NCI-H1417 treated with DMSO at 0.1 percent for 48 hours (cell line): Measurements from ENCODE around the gene TERT.

Experiments
- DNase-seq: peaks from one replicate; lab custom pipeline; 2025; lab: John Stamatoyannopoulos, UW

TERT gene

DNA sequence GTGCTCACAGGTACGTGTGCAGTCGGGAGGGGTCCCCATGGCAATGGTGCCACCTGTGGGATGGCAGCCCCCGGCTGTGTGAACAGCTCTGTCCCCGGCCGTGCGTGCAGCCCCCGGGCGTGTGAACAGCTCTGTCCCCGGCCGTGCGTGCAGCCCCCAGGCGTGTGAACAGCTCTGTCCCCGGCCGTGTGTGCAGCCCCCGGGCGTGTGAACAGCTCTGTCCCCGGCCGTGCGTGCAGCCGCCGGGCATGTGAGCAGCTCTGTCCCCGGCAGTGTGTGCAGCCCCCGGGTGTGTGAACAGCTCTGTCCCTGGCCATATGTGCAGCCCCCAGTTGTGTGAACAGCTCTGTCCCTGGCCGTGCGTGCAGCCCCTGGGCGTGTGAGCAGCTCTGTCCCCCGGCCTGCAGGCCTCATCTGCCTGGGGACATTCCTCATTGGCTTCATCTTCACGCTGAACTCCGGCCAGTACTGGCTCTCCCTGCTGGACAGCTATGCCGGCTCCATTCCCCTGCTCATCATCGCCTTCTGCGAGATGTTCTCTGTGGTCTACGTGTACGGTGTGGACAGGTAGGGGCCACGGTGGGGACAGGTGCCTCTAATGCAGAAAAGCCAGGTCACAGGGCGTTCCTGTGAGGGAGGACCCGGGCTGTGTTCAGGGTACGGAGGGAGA, 75.6 kb downstream of the TERT start:
- no peak for DNase-seq

DNA sequence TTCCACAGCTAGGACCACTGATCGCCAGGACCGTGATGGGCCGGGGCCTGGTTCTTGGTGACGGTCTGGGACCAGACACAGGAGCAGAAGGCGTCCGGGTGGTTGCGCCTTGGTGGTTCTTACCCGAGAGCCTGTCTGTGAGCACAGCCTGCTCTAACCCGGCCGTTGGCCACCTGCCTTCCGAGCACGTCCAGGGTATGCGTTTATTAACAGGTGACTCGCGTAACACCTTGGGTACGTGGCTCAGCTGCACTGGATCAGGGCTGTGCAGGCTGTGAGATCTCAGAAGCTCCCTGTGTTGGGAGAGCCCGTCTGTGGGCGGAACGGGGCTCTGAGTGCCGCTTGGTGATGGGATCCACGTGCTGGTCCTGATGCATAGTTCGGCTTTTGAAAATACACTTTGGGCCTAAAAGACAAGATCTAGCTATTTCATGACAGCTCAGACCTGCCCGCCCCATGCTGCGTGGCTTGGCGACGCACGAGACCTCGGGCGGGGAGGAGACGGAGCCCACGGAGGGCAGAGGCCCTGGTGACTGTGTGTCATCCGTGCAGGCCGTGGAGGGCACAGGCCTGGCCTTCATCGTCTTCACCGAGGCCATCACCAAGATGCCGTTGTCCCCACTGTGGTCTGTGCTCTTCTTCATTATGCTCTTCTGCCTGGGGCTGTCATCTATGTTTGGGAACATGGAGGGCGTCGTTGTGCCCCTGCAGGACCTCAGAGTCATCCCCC, 76.4 kb downstream of the TERT start:
- DNase-seq, result no peak

DNA sequence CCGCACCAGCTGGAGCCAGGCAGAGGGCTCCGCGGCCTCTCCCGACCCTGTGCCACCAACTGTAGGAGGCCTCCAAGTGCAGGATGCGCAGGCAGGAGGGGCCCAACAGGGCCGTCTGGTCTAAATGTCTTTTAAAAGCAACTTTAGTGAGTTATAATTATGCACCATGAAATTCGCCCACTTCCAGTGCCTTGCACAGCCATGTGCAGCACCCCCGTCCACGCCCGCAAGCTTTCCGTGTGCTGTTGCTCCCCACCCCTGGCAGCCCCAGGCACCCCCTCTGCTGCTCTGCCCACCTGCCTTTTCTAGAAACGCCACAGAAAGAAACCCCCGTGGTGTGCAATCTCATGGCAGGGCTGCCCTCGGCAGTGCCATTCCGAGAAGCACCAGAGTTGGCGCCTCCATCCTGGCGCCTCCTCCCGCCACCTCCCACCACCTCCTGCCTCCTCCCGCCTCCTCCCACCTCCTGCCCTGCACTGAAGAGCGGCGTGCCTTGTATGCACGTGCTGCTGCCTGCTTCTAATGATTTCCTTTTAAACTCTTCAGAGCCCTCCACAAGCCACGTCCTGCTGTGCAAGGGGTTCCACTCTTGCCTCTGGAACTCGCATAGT, 77.2 kb downstream of the TERT start:
- no peak for DNase-seq

DNA sequence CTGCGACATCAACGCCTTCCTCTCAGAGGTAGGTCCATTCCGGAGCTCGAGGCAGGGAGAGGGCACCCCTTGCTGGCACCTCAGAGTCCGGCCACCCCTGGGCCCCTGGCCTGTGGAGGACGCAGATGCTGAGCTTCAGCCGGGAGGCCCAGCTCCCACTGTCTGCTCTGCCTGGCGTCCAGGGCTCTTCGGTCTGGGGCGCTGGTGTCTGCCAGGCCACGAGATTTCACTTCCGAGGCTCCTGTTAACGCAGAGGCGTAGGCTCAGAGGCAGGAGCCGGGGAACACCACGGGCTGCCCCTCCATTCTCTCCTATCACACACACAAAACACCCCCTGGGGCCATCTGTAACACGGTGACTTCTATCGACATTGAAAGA, 78.0 kb downstream of the TERT start:
- DNase-seq, result no peak

DNA sequence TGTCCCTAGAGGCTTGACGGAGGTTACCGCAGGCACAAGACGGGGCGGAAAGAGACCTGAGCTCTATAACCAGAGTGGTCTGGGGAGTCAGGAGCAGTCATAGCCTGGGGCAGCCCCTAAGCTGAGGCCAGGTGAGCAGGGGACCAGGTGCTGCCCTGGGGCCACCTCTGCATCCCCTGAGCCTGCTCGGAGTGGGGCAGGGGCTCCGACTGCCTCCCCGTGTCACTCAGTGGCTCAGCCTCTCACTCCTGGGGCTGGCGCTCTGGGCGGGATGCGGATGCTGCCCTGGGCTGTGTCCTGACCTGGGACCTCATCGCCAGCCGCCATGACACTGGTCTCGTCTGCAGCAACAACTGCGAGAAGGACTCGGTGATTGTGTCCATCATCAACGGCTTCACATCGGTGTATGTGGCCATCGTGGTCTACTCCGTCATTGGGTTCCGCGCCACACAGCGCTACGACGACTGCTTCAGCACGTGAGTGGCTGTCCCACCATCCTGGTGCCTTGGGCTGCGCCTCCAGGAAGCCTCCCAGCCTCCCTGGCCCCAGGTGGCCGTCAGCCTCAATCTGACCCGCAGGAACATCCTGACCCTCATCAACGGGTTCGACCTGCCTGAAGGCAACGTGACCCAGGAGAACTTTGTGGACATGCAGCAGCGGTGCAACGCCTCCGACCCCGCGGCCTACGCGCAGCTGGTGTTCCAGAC, 78.5 kb downstream of the TERT start:
- no peak for DNase-seq

DNA sequence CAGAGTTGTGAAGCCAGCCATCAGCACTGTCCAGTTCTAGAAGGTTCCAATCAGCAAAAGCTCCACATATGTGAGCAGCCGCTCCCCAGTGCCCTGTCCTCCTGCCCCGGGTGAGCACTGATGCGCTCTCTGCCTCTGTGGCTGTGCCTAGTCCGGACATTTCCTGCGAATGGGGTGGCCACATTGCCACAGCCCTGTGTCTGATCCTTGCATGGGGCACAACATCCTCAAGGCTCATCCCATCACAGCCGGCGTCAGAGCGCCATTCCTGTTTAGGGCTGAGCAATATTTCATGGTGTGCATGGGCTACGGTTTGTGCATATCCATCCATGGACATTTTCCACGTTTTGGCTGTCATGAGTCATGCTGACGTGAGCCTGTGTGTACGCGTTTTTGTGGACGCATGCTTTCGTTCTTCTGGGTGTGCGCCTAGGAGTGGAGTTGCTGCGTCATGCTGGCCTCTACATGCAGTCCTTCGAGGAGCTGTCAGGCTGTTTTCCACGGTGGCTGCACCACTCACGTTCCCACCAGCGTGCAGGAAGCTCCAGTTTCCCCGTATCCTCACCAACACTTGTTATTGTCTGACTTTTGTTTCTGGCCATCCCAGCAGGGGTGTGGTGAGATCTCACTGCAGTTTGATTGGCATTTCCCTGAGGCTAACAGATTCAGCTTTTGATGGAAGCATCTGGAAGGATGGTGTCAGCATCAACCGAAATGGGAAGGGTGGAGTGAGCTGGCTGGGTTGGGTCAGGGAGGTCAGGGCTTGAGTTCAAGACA, 79.4 kb downstream of the TERT start:
- no peak for DNase-seq

DNA sequence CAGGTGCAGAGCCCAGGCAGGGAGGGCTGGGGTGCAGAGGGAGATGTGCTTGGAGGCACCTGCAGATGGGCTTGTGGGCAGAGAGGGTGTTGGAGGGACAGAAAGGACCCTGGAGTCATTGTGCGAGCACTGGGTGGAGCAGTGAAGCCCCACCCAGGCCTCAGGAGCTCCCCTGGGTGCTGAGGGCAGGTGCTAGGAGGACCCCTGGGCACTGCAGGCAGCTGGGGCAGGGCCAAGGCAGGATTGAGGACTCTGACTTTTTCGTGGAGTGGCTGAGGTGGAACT, 80.0 kb downstream of the TERT start:
- no peak for DNase-seq

DNA sequence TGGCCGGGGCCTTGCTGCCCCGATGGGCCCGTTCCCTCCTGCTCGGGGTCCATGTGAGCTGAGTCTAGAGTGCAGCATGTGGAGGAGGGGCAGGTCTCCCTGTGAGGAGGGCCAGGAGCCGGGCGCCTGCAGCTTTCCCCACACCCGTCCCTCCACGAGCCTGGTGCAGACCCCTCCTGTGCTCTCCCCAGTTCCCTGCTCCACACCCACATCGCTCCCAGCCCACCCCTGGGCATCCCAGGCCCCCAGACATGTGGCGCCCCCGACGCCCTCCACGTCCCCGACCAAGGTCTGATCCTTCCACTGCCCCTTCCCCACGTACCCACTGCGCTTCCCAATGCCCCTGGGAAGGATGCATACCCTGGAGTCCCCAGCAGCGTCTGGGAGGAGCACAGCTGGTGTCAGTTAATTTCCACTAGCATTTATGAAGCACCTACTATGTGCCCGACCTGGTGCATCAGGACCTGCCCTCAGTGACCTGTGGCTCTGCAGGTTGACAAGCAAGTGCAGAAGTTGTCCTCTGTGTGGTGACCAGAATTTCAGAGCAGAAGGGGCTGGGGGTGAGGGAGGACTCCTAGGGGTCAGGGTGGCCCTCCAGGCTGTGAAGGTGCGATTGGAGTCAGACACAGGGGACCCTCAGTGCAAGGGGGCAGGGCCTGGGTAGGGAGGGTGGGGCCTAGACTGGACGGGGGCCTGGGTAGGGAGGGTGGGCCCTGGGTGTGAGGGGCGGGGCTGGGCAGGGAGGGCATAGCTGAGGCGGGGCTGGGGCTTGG, 80.5 kb downstream of the TERT start:
- no peak for DNase-seq

DNA sequence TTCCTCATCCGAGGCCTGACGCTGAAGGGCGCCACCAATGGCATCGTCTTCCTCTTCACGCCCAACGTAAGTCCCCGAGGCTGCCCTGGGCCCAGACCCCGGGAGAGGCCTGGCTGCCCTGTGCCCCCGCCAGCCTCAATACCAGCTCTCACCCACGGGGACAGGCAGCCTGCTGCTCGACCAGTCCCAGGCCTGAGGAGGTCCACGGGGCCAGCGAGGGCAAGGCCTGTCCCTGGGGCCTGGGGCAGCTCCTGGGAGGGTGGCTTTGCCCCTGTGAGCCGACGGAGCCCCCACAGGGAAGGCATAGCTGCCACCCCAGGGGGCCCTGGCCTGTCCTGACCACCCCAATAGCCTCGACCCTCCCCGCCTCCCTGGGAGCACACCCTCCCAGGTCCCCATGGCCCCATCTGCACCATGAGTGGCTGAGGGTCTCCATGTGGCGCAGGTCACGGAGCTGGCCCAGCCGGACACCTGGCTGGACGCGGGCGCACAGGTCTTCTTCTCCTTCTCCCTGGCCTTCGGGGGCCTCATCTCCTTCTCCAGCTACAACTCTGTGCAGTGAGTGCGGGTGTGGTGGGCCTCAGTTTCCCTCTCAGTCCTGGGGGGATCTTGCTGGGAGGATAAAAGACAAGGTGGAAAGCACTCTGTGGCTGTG, 81.2 kb downstream of the TERT start:
- no peak for DNase-seq

DNA sequence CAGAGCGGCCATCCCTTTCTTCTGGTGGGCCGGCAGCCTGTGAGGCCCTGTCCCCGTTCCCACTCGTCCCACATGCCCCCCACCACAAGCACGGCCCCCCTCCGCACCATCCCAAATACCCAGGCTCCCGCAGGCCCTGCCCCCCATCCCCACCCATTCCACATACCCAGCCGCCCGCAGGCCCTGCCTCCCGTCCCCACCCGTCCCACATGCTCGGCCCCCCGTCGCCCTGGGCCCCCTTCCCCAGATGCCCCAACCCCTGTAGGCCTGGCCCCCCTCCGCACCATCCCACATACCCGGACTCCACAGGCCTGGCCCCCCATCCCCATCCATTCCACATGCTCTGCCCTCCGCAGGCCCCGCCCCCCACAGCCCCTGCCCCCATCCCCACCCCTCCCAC, 82.0 kb downstream of the TERT start:
- DNase-seq, result no peak

DNA sequence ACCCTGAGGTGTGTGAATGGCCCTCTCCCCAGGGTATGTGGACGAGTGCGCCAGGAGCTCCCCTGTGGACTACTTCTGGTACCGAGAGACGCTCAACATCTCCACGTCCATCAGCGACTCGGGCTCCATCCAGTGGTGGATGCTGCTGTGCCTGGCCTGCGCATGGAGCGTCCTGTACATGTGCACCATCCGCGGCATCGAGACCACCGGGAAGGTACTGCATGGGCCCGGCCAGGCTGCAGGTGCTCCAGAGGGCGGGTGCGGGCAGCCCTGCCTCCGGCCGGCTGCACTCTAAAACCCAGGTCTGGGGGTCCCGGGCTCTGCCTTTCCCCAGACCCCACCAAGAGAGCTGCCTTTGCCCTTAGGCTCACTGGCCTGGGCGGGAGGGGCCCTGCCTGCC, 82.6 kb downstream of the TERT start:
- DNase-seq, result no peak

DNA sequence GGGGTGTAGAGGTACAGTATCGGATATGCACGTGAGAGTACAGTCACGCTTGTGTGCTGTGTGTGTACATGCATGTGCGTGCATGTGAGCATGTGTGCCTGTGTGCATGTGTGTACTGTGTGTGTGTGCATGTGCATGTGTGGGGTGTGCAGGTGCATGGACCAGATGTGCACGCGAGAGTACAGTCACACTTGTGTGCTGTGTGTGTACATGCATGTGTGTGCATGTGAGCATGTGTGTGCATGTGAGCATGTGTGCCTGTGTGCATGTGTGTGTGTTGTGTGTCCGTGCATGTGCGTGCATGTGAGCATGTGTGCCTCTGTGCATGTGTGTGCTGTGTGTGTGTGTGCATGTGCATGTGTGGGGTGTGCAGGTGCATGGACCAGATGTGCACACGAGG, 83.2 kb downstream of the TERT start:
- DNase-seq, result no peak

DNA sequence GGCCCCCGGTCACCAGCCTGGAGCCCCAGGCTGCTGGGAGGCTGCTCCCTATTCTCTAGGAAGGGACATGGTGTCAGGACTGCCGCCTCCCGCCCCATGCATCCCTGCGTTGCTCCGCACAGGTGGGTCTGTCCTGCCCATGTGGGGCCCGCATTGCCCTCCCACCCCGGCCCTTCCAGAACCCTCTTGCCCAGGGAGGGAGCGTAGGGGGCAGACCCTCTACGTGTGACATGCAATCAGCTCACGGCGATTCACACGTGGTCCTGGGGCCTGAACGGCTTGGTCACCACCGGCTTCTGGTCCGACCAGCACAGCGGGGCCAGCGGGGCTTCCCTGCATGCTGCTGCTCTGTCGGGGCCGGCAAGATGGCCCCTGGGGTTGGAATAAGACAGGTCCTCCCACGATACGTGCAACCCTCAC, 84.0 kb downstream of the TERT start:
- DNase-seq, result no peak

DNA sequence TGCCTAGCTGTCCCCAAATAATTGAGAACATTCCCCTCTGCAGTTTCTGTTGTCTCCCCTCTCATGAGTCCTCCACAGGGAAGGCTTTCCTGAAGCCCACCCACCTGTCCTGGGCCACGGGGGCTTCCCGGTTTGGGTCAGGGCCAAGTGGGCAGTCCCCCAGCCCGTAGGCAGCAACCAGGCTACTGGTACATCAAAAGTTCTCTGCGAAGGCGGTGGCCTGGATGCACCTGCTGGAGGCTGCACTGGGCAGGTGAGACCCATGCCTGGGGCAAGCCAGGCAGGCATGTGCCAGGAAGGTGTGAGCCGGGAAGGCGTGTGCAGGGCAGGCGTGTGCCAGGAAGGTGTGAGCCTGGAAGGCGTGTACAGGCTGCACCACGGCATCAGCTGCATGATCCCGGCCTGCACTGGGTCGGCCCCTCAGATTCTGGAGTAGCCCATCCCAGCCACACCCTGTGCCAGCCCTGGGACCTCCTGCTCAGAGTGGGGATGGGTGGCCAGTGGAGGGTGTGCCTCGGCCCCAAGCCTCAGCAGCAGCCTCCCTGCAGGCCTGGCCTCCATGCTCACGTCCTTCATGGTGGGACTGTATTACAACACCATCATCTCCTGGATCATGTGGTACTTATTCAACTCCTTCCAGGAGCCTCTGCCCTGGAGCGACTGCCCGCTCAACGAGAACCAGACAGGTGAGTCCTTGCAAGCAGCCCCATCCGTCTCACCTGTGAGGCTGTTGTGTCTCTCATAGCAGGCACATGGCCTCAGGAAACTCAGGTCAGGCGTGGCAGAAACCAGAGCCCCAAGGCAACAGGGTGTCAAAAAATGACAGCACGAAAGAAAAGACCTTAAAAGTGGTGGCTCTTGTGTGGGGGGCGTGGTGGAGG, 84.7 kb downstream of the TERT start:
- DNase-seq, result no peak

DNA sequence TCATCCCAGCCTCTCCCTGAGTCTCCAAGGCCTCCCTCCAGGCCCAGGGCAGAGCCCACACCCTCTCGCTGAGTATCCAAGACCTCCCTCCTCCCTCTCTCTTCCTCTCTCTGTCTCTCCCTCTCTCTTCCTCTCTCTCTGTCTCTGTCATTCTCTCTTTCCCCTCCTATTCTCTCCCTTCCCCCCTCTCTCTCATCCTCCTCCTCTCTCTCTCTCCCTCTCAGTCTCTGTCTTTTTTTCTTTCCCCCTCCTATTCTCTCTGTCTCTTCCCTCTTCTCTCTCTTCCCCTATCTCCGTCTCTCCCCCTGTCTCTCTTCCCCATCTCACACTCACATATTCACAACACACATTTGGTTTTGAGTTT, 85.4 kb downstream of the TERT start:
- no peak for DNase-seq

DNA sequence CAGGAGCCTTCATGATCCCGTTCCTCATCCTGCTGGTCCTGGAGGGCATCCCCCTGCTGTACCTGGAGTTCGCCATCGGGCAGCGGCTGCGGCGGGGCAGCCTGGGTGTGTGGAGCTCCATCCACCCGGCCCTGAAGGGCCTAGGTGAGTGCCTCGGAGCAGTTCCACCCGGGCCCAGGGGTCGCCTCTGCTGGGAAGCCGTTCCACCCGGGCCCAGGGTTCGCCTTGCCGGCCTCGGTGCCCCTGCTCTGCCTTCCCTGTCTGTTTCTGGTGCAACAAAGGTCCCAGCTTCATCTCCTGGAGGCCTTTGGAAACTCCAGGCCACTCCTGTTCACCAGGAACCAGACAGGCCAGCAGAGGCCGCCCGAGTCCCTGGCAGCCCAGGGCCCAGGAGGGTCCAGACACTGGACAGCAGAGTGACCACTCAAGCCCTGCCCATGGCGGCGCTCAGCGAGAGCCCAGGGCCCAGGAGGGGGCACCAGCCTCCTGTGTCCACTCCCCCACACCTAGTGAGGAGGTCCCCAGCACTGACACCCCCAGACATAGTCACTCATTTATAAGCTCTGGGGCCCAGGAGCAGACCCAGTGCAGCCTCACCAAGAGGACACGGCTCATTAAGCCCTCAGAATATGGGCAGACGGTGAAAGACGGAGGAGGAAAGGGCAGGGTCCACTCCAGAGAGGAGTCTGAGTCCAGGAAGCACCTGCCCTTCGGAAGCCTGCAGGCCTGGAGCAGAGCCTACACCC, 86.0 kb downstream of the TERT start:
- DNase-seq, result no peak

DNA sequence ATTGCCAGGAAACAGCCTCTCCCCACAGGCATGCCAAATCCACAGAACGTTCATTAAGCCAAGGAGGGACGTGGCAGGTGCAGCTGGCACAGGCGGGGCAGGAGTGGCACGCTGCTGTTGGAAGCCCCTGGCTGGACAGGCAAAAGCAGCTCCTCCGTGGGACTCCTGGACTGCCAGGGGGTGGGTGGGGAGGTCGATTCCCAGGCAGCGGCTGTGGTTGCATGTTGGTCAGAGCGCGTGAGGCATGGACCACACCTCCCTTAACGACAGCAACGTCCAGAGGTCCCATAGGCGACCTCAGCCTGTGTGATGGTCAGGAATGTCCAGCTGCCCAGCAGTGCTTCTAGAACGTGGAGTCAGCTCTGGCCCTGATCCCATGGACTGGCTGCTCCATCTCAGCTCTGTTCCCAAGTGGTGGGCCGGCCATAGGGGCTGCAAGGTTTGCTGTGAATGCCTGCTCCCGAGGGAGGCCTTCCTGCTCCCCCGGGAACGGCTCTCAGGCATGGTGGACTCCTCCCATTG, 86.6 kb downstream of the TERT start:
- no peak for DNase-seq

DNA sequence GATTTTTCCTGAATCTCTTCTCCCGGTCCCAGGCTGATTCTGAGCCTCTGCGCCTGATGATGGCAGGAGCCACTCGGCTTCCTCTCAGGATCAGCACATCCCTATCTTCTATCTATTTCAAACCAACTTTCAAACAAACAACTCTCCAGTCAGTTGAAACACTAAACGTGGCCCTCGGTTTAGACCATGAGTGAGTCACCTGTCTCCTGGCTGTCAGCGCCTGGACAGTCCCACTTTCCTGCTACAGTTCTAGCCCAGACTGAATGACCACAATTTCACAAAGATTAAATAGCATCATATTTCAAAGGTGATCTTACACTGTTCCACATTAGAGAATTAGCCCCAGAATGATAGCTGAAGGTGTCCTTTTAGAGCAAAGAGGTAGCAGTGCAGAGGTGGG, 87.3 kb downstream of the TERT start:
- no peak for DNase-seq
